GM12878 (cell line): Measurements from ENCODE around the gene YAF2. TPM values are rescaled to one million over a fixed set of nuclear protein-coding genes. Genes with fewer than 3 reads are reported as not detected.

Experiments used
- ATAC-seq: fragments of 200-7000 bp; cut with Tn5 transposase; 3 replicates; pipeline ENCODE4 v1.9.1; 2020; ENCODE audit warnings: mild to moderate bottlenecking, moderate library complexity
- BruUV-seq: library from RNA; stranded (reverse); fragments of 400-500 nt; replicated peaks from 2 replicates; lab custom pipeline; 2021; lab: Mats Ljungman, UMichigan
- CTCF ChIA-PET: fragments of 300-600 bp; sonication (Branson Sonifier 250); formaldehyde crosslinking; extraction: SDS; loops from one replicate; lab custom pipeline; 2021; ENCODE audit warnings: inconsistent platforms; lab: Yijun Ruan, JAX
- POLR2A ChIA-PET: fragments of 350-600 bp; formaldehyde crosslinking; extraction: SDS; loops from one replicate; lab custom pipeline; 2021; ENCODE audit warnings: inconsistent platforms; lab: Charles Lee
- RAD21 ChIA-PET: fragments of 300-600 bp; sonication (Branson Sonifier 250); formaldehyde crosslinking; loops from one replicate; lab custom pipeline; 2023; ENCODE audit warnings: antibody characterized with exemption; ENCODE audit not compliant: unreplicated experiment; lab: Charles Lee
- SMC1A ChIA-PET: fragments of 300-600 bp; sonication (Branson Sonifier 250); formaldehyde crosslinking; loops from one replicate; lab custom pipeline; 2023; ENCODE audit not compliant: unreplicated experiment, uncharacterized antibody; lab: Charles Lee
- DNase-seq: peaks from one replicate; pipeline ENCODE4 v3.0.0-alpha.2; 2011; ENCODE audit warnings: low read depth, low spot score
- FAIRE-seq: peaks from 3 replicates; lab custom pipeline; 2011; peaks lifted over from hg19 to GRCh38; lab: Jason Lieb, UNC
- H2AFZ ChIP-seq: 2 replicates; pipeline ENCODE4 v1.6.0; 2011; ENCODE audit warnings: low read depth, low read length, control low read depth; ENCODE audit not compliant: control insufficient read depth
- H3K27ac ChIP-seq: 2 replicates; pipeline ENCODE4 v1.5.1; 2011; ENCODE audit warnings: control low read depth; ENCODE audit not compliant: control insufficient read depth, insufficient read depth
- H3K27me3 ChIP-seq, 2 experiments: replicated peaks in 1 of 2; 2 replicates each; pipeline versions ENCODE4 v1.6.0 to v1.6.1; 2011; ENCODE audit warnings: low read length in 1 of 2; ENCODE audit not compliant: control insufficient read depth in 2 of 2, insufficient read depth in 2 of 2
- H3K36me3 ChIP-seq, 2 experiments: 2 replicates each; pipeline ENCODE4 v1.5.1; 2011; ENCODE audit warnings: low read length in 1 of 2; ENCODE audit not compliant: control insufficient read depth in 2 of 2, insufficient read depth in 2 of 2
- H3K4me1 ChIP-seq: 2 replicates; pipeline ENCODE4 v1.6.1; 2011; ENCODE audit warnings: mild to moderate bottlenecking, low read length, moderate library complexity, mixed read lengths; ENCODE audit not compliant: control insufficient read depth, insufficient read depth
- H3K4me2 ChIP-seq: 2 replicates; pipeline ENCODE4 v1.6.0; 2011; ENCODE audit warnings: control low read depth; ENCODE audit not compliant: control insufficient read depth, insufficient read depth
- H3K4me3 ChIP-seq: fragments of 200-600 bp; sonication (generic); 2 replicates; pipeline ENCODE4 v1.5.1; 2016
- H3K79me2 ChIP-seq: 2 replicates; pipeline ENCODE4 v1.6.0; 2011; ENCODE audit warnings: low read length; ENCODE audit not compliant: control insufficient read depth, insufficient read depth
- H3K9ac ChIP-seq: 2 replicates; pipeline ENCODE4 v1.8.0; 2011; ENCODE audit warnings: low read length, control low read depth, mixed read lengths; ENCODE audit not compliant: control insufficient read depth, insufficient read depth
- H3K9me3 ChIP-seq: replicated peaks from 3 replicates; pipeline ENCODE4 v1.5.1; 2011; ENCODE audit warnings: mild to moderate bottlenecking, low read length; ENCODE audit not compliant: control insufficient read depth, insufficient read depth
- H4K20me1 ChIP-seq: 2 replicates; pipeline ENCODE4 v1.6.0; 2011; ENCODE audit not compliant: control insufficient read depth, insufficient read depth
- KDM1A ChIP-seq: fragments of 200-600 bp; sonication (generic); IDR thresholded peaks from 2 replicates; pipeline ENCODE4 v1.6.1; 2016; ENCODE audit warnings: borderline replicate concordance
- SP1 ChIP-seq: IDR thresholded peaks from one replicate; pipeline ENCODE4 v1.6.1; 2011; ENCODE audit warnings: low read depth, low read length
- ZBTB11 ChIP-seq: fragments of 450-650 bp; formaldehyde crosslinking; IDR thresholded peaks from 2 replicates; pipeline ENCODE4 v1.5.0; 2022; ENCODE audit warnings: mild to moderate bottlenecking, missing genetic modification characterization
- ZBTB40 ChIP-seq: fragments of 450-650 bp; IDR thresholded peaks from 2 replicates; pipeline ENCODE4 v1.6.1; 2016; ENCODE audit warnings: mild to moderate bottlenecking, moderate library complexity, borderline replicate concordance
- WGBS: methylation state at CpG from one replicate; pipeline ENCODE4 v1.1.6; 2016; ENCODE audit warnings: low lambda C conversion rate; ENCODE audit not compliant: insufficient replicate concordance, insufficient coverage; ENCODE audit errors: missing lambda C conversion rate; 5-methylcytosine and 5-hydroxymethylcytosine counted together
- in situ Hi-C: fragments of 300-500 bp; cut with MboI; formaldehyde crosslinking; loops from 9 replicates; pipeline ENCODE4 v1.14.3; 2018; ENCODE audit warnings: mixed read lengths
- intact Hi-C: fragments of 100-400 bp; cut with micrococcal nuclease; formaldehyde crosslinking; loops from one replicate; pipeline ENCODE4 v1.14.2; 2022; ENCODE audit not compliant: unreplicated experiment
- polyA plus RNA-seq, 11 experiments: library from polyadenylated mRNA; depleted of rRNA in 4 of 11; unstranded in 6 of 11; stranded (reverse) in 5 of 11; fragments of >200 nt; fragmentation: Nextera tagmentation in 4 of 11; fragmentation: Illumina TruSeq in 1 of 11; extraction: Ambion mirVana in 4 of 11; extraction: Trizol in 1 of 11; gene quantifications; 1 replicate in 1 of 11; 2 replicates in 10 of 11; pipeline versions ENCODE4 v1.2.1 to v1.2.3, GENCODE V29; 2011 to 2016; ENCODE audit warnings: inconsistent platforms in 2 of 11, missing spikeins in 2 of 11, low read depth in 1 of 11
- total RNA-seq, 4 experiments: library from RNA; depleted of rRNA in 3 of 4; stranded (reverse); fragments of >200 nt in 3 of 4; fragmentation: Illumina TruSeq in 1 of 4; extraction: Trizol in 1 of 4; gene quantifications; 2 replicates each; pipeline versions ENCODE4 v1.2.1 to v1.2.3, GENCODE V29; 2013 to 2021

Gene YAF2
- total and polyA plus RNA-seq, 10 of the 15 experiments (the other 5 are each of a cell fraction or from before 2014, with no cell fraction given) = 18.8 to 36.6 (median 23.0) TPM

- peaks cover 4% of the 10 kb centered on the region; the same call in 1 of the 2 replicates for H3K4me1 ChIP-seq
- peak; percentile 61 for FAIRE-seq
- H3K27ac ChIP-seq = no peak overlapping the region
- H3K79me2 ChIP-seq = no peaks in the 10 kb centered on the region; the same call in 1 of the 2 replicates
- CTCF ChIA-PET = interaction anchor here (1.6 kb wide), 1 partner anchor 25 kb away, joined by 7 read pairs; no protein-coding TSS in a partner anchor
- H3K4me3 ChIP-seq = no peak overlapping the region
- no TSS peak for BruUV-seq
- SMC1A ChIA-PET = interaction anchor here (1.4 kb wide), 1 partner anchor 19 kb away, joined by 6 read pairs; no protein-coding TSS in a partner anchor
- DNase-seq = no peak
- no peaks in the 10 kb centered on the region for H3K9me3 ChIP-seq
- RAD21 ChIA-PET = interaction anchor here (1.6 kb wide), 1 partner anchor 30 kb away, joined by 3 read pairs; no protein-coding TSS in a partner anchor
- ATAC-seq = no peak
- H3K9ac ChIP-seq = no peak overlapping the region
- H3K4me2 ChIP-seq = no peak overlapping the region
- H3K36me3 ChIP-seq = no peaks in the 10 kb centered on the region; a peak in 1 of 4 replicates
- intact Hi-C loops = no loop called here
- no peaks in the 10 kb centered on the region for H4K20me1 ChIP-seq
- H2AFZ ChIP-seq = no peak overlapping the region
- TF ChIP-seq ZBTB11 (CRISPR knock-in tag) (no peak), KDM1A (no peak), ZBTB40 (peak; percentile 57; the same call in 1 of the 2 replicates), SP1 (no peak)
- TF ChIP-seq, all 136 proteins: peak for 1
- no peaks in the 10 kb centered on the region for H3K27me3 ChIP-seq
- POLR2A ChIA-PET = no interaction called here
- in situ Hi-C loops = no loop called here
- WGBS = 100% methylated on average over 1 of the region's 1 CpG
Measured at GRCh38 chr12:42204819-42205218, 33.2 kb downstream of the YAF2 start.
